SK-N-SH (cell line): ENCODE results near the gene HLA-DQB2. TPM values are rescaled to one million over a fixed set of nuclear protein-coding genes. Genes with fewer than 3 reads are reported as not detected.

Experiments
- CTCF ChIA-PET: fragments of 300-600, 350-600 bp; formaldehyde crosslinking; extraction: SDS; loops from one replicate; lab custom pipeline; 2021; lab: Yijun Ruan, JAX
- POLR2A ChIA-PET: fragments of 350-600 bp; sonication (Branson Sonifier 250); formaldehyde crosslinking; extraction: SDS; loops from one replicate; lab custom pipeline; 2020; ENCODE audit warnings: antibody characterized with exemption, inconsistent platforms; lab: Yijun Ruan, JAX
- DNase-seq: peaks from one replicate; pipeline ENCODE4 v3.0.0; 2012
- H2AFZ ChIP-seq: fragments of 200-600 bp; sonication (generic); 2 replicates; pipeline ENCODE4 v1.8.1; 2016; ENCODE audit warnings: antibody characterized with exemption, mild to moderate bottlenecking, low read depth
- H3F3A ChIP-seq: fragments of 200-600 bp; sonication (generic); replicated peaks from 2 replicates; pipeline ENCODE3; 2016; ENCODE audit warnings: antibody characterized with exemption, mild to moderate bottlenecking; ENCODE audit not compliant: insufficient read depth
- H3K27ac ChIP-seq, 2 experiments: fragments of 200-500 bp in 1 of 2; fragments of 200-600 bp in 1 of 2; sonication (Bioruptor generic) in 1 of 2; sonication (generic), shearing (Covaris generic) in 1 of 2; 2 replicates each; pipeline versions ENCODE4 v1.5.1 to v1.6.1; 2014 to 2016; ENCODE audit warnings: low read depth in 2 of 2, inconsistent platforms in 1 of 2, low read length in 1 of 2, mild to moderate bottlenecking in 1 of 2, mixed read lengths in 1 of 2
- H3K27me3 ChIP-seq: fragments of 200-600 bp; sonication (generic), shearing (Covaris generic); 2 replicates; pipeline ENCODE4 v1.6.1; 2016; ENCODE audit warnings: mixed run types; ENCODE audit not compliant: insufficient read depth
- H3K36me3 ChIP-seq, 2 experiments: fragments of 200-500 bp in 1 of 2; fragments of 200-600 bp in 1 of 2; sonication (Bioruptor generic) in 1 of 2; sonication (generic) in 1 of 2; replicated peaks in 1 of 2; 2 replicates each; pipeline versions ENCODE3 to v1.5.1; 2014 to 2016; ENCODE audit warnings: low read length in 1 of 2, mild to moderate bottlenecking in 1 of 2; ENCODE audit not compliant: insufficient read depth in 2 of 2, control insufficient read depth in 1 of 2
- H3K4me1 ChIP-seq, 2 experiments: fragments of 200-500 bp in 1 of 2; fragments of 200-600 bp in 1 of 2; sonication (Bioruptor generic) in 1 of 2; sonication (generic), shearing (Covaris generic) in 1 of 2; 2 replicates each; pipeline versions ENCODE4 v1.5.1 to v1.6.1; 2014 to 2016; ENCODE audit warnings: low read depth in 1 of 2, low read length in 1 of 2, mixed run types in 1 of 2; ENCODE audit not compliant: insufficient read depth in 2 of 2, control insufficient read depth in 1 of 2
- H3K4me2 ChIP-seq: fragments of 200-600 bp; sonication (generic), shearing (Covaris generic); 2 replicates; pipeline ENCODE4 v1.6.1; 2017; ENCODE audit warnings: mixed run types
- H3K4me3 ChIP-seq, 2 experiments: fragments of 200-500 bp in 1 of 2; fragments of 200-600 bp in 1 of 2; sonication (Bioruptor generic) in 1 of 2; sonication (generic), shearing (Covaris generic) in 1 of 2; 2 replicates each; pipeline versions ENCODE4 v1.5.1 to v1.8.1; 2014 to 2016; ENCODE audit warnings: low read depth in 2 of 2, inconsistent platforms in 1 of 2, low read length in 1 of 2, mild to moderate bottlenecking in 1 of 2, mixed read lengths in 1 of 2, moderate library complexity in 1 of 2
- H3K79me2 ChIP-seq: fragments of 200-600 bp; sonication (generic); 2 replicates; pipeline ENCODE4 v1.8.1; 2017; ENCODE audit warnings: mild to moderate bottlenecking; ENCODE audit not compliant: insufficient read depth
- H3K9ac ChIP-seq: fragments of 200-600 bp; sonication (generic); 2 replicates; pipeline ENCODE4 v1.6.1; 2017; ENCODE audit warnings: mixed run types
- H3K9me2 ChIP-seq: fragments of 200-600 bp; sonication (generic); 2 replicates; pipeline ENCODE4 v1.6.1; 2017; ENCODE audit warnings: mixed run types
- H3K9me3 ChIP-seq: fragments of 200-600 bp; sonication (generic); 2 replicates; pipeline ENCODE4 v1.6.1; 2017; ENCODE audit warnings: mixed run types, mild to moderate bottlenecking, moderate library complexity
- H4K20me1 ChIP-seq: fragments of 200-600 bp; sonication (generic); 2 replicates; pipeline ENCODE4 v1.6.1; 2017; ENCODE audit warnings: mild to moderate bottlenecking, mixed run types; ENCODE audit not compliant: insufficient read depth
- ELF1 ChIP-seq: IDR thresholded peaks from 2 replicates; pipeline ENCODE4 v1.4.0; 2012
- EP300 ChIP-seq, 2 experiments: IDR thresholded peaks; 2 replicates each; pipeline versions ENCODE4 v1.4.0 to v1.6.1; 2012; ENCODE audit warnings: borderline replicate concordance in 1 of 2, low read depth in 1 of 2, low read length in 1 of 2
- EZH2phosphoT487 ChIP-seq: fragments of 200-600 bp; sonication (generic); IDR thresholded peaks from 2 replicates; pipeline ENCODE4 v1.6.1; 2017; ENCODE audit warnings: low read depth, mixed run types, mild to moderate bottlenecking, antibody characterized with exemption, moderate library complexity, borderline replicate concordance
- FOSL2 ChIP-seq: IDR thresholded peaks from 2 replicates; pipeline ENCODE4 v1.4.0; 2012; ENCODE audit warnings: low read depth, mild to moderate bottlenecking, moderate library complexity, borderline replicate concordance
- GATA2 ChIP-seq: sonication (generic); formaldehyde crosslinking; IDR thresholded peaks from 2 replicates; pipeline ENCODE4 v1.5.0; 2020; ENCODE audit warnings: mild to moderate bottlenecking, missing genetic modification reagents
- RFX5 ChIP-seq: IDR thresholded peaks from 2 replicates; pipeline ENCODE4 v1.6.1; 2012; ENCODE audit warnings: mild to moderate bottlenecking, improper control_type of control experiment, low read length
- SIN3A ChIP-seq: IDR thresholded peaks from 2 replicates; pipeline ENCODE4 v1.6.1; 2012; ENCODE audit warnings: low read depth, mild to moderate bottlenecking, low read length, moderate library complexity, borderline replicate concordance
- TAF1 ChIP-seq: IDR thresholded peaks from 2 replicates; pipeline ENCODE4 v1.6.1; 2012; ENCODE audit warnings: low read depth, mild to moderate bottlenecking, low read length, moderate library complexity, borderline replicate concordance
- TCF12 ChIP-seq: IDR thresholded peaks from 2 replicates; pipeline ENCODE4 v1.4.0; 2012
- TEAD4 ChIP-seq: IDR thresholded peaks from 2 replicates; pipeline ENCODE4 v1.4.0; 2012; ENCODE audit warnings: mild to moderate bottlenecking, borderline replicate concordance; ENCODE audit not compliant: insufficient read depth
- WGBS: methylation state at CpG from one replicate; pipeline ENCODE4 v1.1.6; 2017; ENCODE audit warnings: low lambda C conversion rate; 5-methylcytosine and 5-hydroxymethylcytosine counted together
- polyA plus RNA-seq, 3 experiments: library from polyadenylated mRNA; depleted of rRNA; stranded (reverse); fragments of >200 nt; gene quantifications; 2 replicates each; pipeline ENCODE4 v1.2.3, GENCODE V29; 2012
- TF ChIP-seq, protein P1 (sequence below): IDR thresholded peaks from 2 replicates; pipeline ENCODE4; 2012
- TF ChIP-seq, protein P2 (sequence below): fragments of 150-350 bp; IDR thresholded peaks from 2 replicates; pipeline ENCODE4 v1.6.1; 2016; ENCODE audit warnings: mild to moderate bottlenecking, low read depth, low read length
- TF ChIP-seq, protein P3 (sequence below): IDR thresholded peaks from 2 replicates; pipeline ENCODE4 v1.4.0; 2012; ENCODE audit warnings: low read depth, borderline replicate concordance
- TF ChIP-seq, protein P4 (sequence below): IDR thresholded peaks from 2 replicates; pipeline ENCODE4 v1.4.0; 2012; ENCODE audit warnings: low read depth, borderline replicate concordance

The HLA-DQB2 gene
- polyA plus RNA-seq, 1 of the 3 experiments (the other 2 are of a cell fraction): not detected

DNA sequence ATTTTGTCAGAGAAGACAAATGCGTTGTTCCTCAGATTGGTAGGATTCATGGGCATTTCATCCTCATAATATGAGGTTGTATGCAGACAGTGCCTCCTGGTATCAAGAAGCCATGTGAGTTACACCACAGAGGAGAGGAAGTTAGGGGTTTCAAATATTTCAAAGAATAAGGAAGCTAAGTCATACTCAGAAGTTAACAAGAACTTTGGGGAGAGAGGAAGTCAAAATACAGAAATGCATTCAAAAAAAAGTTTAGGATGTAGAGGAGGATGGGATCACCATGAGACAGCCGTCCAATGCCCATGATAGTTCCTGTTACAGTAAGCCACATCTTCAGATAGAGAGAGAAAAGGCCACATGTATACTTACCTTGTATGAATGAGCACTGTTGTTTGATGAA, 31.2 kb upstream of the HLA-DQB2 start:
- no peak for DNase-seq
- no peak overlapping the region for H3K9ac ChIP-seq
- no peaks in the 10 kb centered on the region for H4K20me1 ChIP-seq
- H3K79me2 ChIP-seq: no peaks in the 10 kb centered on the region
- H3K27me3 ChIP-seq: peaks cover 56% of the 10 kb centered on the region; the same call in 1 of the 2 replicates
- no peak for TF ChIP-seq EZH2phosphoT487
- TF ChIP-seq, protein P1, sequence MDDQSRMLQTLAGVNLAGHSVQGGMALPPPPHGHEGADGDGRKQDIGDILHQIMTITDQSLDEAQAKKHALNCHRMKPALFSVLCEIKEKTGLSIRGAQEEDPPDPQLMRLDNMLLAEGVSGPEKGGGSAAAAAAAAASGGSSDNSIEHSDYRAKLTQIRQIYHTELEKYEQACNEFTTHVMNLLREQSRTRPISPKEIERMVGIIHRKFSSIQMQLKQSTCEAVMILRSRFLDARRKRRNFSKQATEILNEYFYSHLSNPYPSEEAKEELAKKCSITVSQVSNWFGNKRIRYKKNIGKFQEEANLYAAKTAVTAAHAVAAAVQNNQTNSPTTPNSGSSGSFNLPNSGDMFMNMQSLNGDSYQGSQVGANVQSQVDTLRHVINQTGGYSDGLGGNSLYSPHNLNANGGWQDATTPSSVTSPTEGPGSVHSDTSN: no peak
- no peak for TF ChIP-seq FOSL2
- no peak for TF ChIP-seq EP300 (IDR thresholded peaks at IDR 0.05; ENCODE audit: borderline replicate concordance in 1 of 2, low read depth in 1 of 2, low read length in 1 of 2)
- TF ChIP-seq, protein P2, sequence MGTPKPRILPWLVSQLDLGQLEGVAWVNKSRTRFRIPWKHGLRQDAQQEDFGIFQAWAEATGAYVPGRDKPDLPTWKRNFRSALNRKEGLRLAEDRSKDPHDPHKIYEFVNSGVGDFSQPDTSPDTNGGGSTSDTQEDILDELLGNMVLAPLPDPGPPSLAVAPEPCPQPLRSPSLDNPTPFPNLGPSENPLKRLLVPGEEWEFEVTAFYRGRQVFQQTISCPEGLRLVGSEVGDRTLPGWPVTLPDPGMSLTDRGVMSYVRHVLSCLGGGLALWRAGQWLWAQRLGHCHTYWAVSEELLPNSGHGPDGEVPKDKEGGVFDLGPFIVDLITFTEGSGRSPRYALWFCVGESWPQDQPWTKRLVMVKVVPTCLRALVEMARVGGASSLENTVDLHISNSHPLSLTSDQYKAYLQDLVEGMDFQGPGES: no peak
- TF ChIP-seq TCF12: no peak
- TF ChIP-seq ELF1: no peak
- TF ChIP-seq TEAD4: no peak
- TF ChIP-seq, protein P3, sequence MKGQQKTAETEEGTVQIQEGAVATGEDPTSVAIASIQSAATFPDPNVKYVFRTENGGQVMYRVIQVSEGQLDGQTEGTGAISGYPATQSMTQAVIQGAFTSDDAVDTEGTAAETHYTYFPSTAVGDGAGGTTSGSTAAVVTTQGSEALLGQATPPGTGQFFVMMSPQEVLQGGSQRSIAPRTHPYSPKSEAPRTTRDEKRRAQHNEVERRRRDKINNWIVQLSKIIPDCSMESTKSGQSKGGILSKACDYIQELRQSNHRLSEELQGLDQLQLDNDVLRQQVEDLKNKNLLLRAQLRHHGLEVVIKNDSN: no peak
- no peak for TF ChIP-seq RFX5
- no peak for TF ChIP-seq TAF1
- TF ChIP-seq, protein P4, sequence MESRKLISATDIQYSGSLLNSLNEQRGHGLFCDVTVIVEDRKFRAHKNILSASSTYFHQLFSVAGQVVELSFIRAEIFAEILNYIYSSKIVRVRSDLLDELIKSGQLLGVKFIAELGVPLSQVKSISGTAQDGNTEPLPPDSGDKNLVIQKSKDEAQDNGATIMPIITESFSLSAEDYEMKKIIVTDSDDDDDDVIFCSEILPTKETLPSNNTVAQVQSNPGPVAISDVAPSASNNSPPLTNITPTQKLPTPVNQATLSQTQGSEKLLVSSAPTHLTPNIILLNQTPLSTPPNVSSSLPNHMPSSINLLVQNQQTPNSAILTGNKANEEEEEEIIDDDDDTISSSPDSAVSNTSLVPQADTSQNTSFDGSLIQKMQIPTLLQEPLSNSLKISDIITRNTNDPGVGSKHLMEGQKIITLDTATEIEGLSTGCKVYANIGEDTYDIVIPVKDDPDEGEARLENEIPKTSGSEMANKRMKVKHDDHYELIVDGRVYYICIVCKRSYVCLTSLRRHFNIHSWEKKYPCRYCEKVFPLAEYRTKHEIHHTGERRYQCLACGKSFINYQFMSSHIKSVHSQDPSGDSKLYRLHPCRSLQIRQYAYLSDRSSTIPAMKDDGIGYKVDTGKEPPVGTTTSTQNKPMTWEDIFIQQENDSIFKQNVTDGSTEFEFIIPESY: no peak
- TF ChIP-seq SIN3A: no peak
- TF ChIP-seq GATA2 (CRISPR knock-in tag): no peak
- H3K36me3 ChIP-seq: no peaks in the 10 kb centered on the region
- no peak overlapping the region for H2AFZ ChIP-seq
- H3K4me2 ChIP-seq: no peak overlapping the region
- no peak overlapping the region for H3K27ac ChIP-seq
- H3K9me3 ChIP-seq: no peaks in the 10 kb centered on the region
- H3K9me2 ChIP-seq: no peaks in the 10 kb centered on the region
- ChIA-PET POLR2A (no interaction called here), CTCF (interaction anchor here (0.5 to 2.6 kb wide), 4 partner anchors 9 to 562 kb away, joined by 3 to 10 read pairs (median 3); no protein-coding TSS in a partner anchor)
- H3K4me3 ChIP-seq: no peak overlapping the region
- H3K4me1 ChIP-seq: no peaks in the 10 kb centered on the region; a peak in 1 of 4 replicates
- WGBS: 6% methylated on average over 2 of the region's 2 CpGs
- no peaks in the 10 kb centered on the region for H3F3A ChIP-seq
